ENCODE measurements around the gene CAP2.

GRCh38 chr6:17395112-17395511 is 1.7 kb downstream of the CAP2 start:
- TF ChIP-seq CTCF (IDR thresholded peaks at IDR 0.05) (no peak), POLR2A (IDR thresholded peaks at IDR 0.05) (no peak)

Data from testis (tissue), 2 donors.